GM19324 (cell line): ENCODE measurements around the gene WWC1.

Experiments
- ATAC-seq: cut with Tn5 transposase; IDR thresholded peaks from one replicate; pipeline ENCODE4 v1.9.1; 2021; ENCODE audit warnings: mild to moderate bottlenecking, moderate library complexity; ENCODE audit not compliant: unreplicated experiment, low FRiP score

The WWC1 gene

GRCh38 chr5:168359820-168360460, 68.5 kb downstream of the WWC1 start:
- ATAC-seq: no peak

GRCh38 chr5:168360521-168361285, 69.3 kb downstream of the WWC1 start:
- no peak for ATAC-seq

- no peak for ATAC-seq
These were observed 70.8 kb downstream of the WWC1 start for GRCh38 chr5:168362097-168362885.

GRCh38 chr5:168364151-168364661, 72.8 kb downstream of the WWC1 start:
- no peak for ATAC-seq

GRCh38 chr5:168364750-168365550, 73.5 kb downstream of the WWC1 start:
- no peak for ATAC-seq

- ATAC-seq: no peak
These were observed 74.2 kb downstream of the WWC1 start for GRCh38 chr5:168365581-168366081.

- ATAC-seq: no peak
These were observed 74.7 kb downstream of the WWC1 start for GRCh38 chr5:168366116-168366515.

- no peak for ATAC-seq
These were observed 77.4 kb downstream of the WWC1 start for GRCh38 chr5:168368854-168369253.

- ATAC-seq: no peak
These were observed 79.4 kb downstream of the WWC1 start for GRCh38 chr5:168370831-168371230.

- ATAC-seq: no peak
These were observed 81.0 kb downstream of the WWC1 start for GRCh38 chr5:168372356-168372946.

- no peak for ATAC-seq
These were observed 83.1 kb downstream of the WWC1 start for GRCh38 chr5:168374532-168374931.

- ATAC-seq: no peak
These were observed 83.8 kb downstream of the WWC1 start for GRCh38 chr5:168375214-168375613.

GRCh38 chr5:168377525-168377924, 86.1 kb downstream of the WWC1 start:
- ATAC-seq: no peak

GRCh38 chr5:168378741-168379140, 87.3 kb downstream of the WWC1 start:
- no peak for ATAC-seq

GRCh38 chr5:168382421-168382820, 91.0 kb downstream of the WWC1 start:
- ATAC-seq: no peak

- ATAC-seq: no peak
These were observed 99.0 kb downstream of the WWC1 start for GRCh38 chr5:168390491-168390890.

GRCh38 chr5:168393773-168394172, 102.3 kb downstream of the WWC1 start:
- ATAC-seq: no peak

- no peak for ATAC-seq
These were observed 109.2 kb downstream of the WWC1 start for GRCh38 chr5:168400429-168401220.

GRCh38 chr5:168401226-168401625, 109.8 kb downstream of the WWC1 start:
- no peak for ATAC-seq
